Effector CD8-positive, alpha-beta T cell (primary cell): ENCODE measurements around the gene KLHDC10.
A peak's percentile ranks its signal among the peaks of the same experiment; 100 is the strongest.
"Not testable (repeated sequence)": the region's sequence is repeated elsewhere in the genome, so short reads cannot be mapped to it uniquely, and the experiment has no call there.

Experiments
- DNase-seq: peaks from one replicate; lab custom pipeline; 2025; lab: John Stamatoyannopoulos, UW

KLHDC10 gene

DNA sequence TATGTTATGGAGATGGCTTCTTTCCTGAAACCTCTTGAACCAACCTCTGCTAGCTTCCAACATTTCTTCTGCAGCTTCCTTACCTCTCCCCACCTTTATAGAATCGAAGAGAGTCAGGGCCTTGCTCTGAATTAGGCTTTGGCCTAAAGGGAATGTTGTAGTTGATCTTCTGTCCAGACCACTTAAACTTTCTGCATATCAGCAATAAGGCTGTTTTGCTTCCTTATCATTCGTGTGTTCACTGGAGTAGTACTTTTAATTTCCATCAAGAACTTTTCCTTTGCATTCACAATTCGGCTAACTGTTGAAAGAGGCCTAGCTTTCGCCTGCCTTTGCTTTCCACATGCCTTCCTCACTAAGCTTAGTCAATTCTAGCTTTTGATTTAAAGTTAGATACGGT, 48.0 kb downstream of the KLHDC10 start:
- DNase-seq, result no peak

DNA sequence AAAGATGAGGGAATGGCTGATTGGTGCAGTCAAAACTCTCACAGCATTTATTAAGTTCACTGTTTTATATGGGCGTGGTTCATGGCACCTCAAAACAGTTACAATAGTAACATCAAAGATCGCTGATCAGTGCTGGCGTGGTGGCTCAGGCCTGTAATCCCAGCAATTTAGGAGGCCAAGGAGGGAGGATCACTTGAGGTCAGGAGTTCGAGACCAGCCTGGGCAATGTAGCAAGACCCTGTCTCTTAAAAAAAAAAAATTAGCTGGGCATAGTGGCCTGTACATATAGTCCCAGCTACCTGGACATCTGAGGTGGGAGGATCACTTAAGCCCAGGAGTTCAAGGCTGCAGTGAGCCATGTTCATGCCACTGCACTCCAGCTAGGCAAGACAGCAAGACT, 48.5 kb downstream of the KLHDC10 start:
- DNase-seq, result no peak

DNA sequence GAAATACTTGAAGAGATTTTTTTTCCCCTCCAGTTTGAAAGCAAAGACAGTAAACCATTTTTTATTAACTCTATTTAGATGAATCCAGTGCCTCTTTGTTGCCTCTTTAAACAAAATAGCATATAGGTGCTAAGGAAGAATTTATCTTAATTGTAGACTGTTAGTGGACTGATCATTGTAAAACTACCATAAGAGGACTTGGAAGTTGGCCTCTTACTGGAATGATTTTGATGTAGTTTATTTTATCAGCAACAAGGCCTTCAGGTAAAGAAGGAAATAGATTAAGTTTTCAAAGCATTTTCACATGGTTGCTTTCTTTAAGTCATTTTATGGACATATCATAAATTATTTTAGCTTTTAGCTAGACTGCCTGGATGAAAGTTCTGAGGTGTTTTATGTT, 53.2 kb downstream of the KLHDC10 start:
- no peak for DNase-seq

DNA sequence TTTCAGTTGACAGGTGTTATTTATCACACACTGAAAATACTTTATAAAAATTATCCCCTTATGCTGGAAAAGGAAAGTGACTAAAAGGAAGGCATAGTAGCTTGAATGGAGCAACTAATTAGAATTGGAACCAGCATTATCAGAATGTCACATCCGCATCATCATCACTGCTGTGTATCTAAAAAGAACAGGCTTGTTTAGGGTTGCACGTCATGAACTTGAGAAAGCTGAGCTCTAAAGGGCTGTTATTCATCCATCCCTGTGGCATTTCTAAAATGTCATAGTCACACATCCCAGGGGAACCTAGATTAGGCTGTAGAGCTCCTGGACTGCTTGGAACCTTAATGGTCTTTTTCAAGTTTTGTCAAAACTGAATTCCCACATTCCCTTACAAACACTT, 54.4 kb downstream of the KLHDC10 start:
- no peak for DNase-seq

DNA sequence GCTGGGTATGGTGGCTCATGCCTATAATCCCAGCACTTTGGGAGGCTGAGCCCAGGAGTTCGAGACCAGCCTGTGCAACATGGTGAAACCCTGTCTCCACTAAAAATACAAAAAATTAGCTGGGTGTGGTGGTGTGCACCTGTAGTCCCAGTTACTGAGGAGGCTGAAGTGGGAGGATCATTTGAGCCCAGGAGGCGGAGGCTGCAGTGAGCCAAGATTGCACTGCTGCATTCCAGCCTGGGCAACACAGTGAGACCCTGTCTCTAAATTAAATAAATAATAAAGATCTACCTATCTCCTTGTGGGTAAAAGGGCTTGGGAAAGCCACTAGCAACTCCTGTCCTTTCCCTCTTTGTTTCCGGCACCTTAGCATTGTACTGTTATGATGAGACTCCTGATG, 56.5 kb downstream of the KLHDC10 start:
- not testable (repeated sequence) for DNase-seq

DNA sequence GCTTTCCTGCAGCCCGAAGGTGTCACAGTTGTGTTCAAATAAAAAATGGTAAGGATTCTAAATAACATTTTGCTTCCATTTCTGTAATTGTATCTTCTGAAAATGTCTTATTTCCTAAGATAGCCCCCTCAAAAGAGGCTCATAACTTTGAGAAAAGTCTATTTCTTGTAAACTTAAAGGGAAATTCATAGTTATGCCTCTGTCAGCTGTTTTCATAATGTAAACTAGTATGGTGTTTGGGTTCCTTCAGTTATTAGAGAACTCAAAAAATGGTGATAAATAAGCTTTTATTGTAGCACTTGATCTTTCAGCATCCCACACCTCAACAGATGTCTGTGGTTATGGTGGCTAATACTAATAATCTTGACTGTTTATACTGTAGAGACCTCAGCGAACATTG, 57.1 kb downstream of the KLHDC10 start:
- no peak for DNase-seq

DNA sequence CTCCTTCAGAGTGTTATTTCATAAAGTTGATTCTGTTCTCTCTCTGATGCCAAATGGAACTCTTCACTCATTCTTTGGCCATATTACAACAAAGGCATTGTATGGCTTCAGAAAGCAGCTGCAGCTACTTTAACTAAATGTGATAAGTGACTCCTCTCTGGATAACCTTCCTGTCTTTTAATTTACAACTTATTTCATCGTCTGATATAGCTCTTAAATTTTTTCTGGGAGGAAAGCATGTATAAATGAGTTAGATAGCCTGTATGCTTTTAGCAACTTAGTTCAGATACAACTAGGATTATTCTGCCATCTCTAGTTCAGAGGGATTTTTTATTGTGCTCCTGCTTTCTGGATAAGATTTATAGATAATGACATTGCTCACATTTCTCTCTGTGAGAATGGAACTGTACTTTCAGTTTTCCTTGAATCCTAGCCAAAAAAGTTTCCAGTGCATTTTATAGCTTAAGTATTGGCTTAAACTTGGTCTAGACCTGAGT, 57.5 kb downstream of the KLHDC10 start:
- DNase-seq, result no peak

DNA sequence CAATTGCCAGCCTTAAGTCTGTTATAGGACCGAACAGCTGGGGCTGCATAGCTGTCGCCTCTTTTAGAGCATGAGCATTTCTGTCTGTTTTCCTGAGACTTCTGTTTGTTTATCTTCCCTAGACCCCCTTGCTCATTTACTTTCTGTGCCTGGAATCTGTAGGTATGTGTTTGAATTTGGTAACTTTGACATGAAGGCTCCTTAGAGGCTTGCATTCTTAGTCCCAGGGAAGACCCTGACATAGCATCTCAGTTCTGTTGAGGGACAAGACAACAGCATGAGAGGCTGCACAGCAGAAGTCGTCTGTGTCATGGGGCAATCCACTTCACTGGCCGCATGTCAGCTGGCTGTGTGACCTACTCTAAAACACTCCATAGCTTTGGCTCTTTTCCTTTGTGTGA, 58.7 kb downstream of the KLHDC10 start:
- DNase-seq, result no peak

DNA sequence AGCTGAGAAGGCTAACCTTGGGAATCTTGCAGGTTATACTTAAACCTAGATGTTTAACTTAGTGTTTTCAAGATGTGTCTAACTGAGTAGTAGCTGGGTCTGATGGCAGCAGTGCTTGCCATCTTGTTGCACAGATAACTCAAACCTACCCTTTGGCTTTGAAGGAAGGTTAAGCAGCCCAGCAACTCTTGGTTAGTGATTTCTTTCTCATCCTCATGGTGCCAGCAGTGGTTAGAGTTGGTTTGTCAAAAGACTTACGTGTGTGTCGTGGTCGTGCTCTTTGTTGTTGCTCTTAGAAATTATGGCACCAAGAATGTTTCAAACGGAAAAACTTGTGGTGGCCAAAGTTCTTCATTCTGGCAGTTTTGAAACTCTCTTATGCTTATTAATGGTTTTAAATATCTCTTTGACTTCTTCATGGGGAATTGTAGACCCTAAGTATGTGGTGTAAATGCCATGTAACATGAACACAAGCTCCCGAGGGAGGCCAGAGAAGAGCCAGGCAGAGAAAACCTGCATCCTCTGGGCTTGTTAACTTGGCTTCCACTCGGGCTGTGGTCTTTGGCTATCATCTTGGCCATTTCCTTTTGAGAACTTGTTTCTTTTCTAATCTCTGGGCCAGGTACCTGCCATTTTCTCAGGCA, 61.0 kb downstream of the KLHDC10 start:
- DNase-seq, result no peak

DNA sequence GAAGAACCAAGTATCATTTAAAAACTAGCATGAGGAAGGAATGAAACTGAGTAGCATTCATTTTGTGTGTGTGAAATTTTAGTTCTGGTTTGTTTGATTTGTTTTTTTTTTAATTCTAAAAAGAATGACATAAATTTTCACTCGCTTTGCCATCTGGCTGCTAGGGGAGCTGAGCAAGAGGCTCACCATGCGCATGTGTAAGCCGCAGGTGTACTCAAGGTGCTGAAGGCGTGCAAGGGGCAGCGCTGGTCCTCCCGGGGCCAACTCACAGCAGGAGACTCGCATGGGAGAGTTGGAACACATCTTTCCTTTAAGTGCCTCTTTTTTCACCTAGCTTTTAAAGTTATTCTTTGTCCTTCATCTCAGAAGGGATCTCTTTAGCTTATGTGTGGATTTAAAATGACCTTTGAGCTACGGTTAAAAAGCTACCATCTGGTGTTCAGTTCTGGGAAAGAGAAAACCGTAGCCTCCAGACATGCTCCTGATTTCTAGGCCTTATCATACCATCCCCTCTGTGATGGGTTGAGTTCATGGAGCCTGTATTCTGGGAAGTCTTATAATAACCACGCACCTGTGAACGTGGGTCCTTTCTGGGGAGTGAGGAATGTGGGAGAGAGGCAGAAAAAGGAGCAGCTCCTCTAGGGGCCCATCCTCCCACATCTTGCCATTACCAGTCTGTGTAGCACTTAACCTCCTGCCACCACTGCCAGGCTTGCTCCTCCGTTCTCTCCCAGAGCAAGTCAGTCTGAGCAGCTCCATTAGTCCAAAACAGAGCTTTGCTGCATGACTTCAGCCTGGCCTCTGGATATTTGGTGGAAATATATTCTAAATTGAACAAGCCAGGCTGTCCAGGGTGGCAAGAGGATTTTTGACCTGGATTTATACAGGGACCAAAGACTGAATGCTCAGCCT, 61.9 kb downstream of the KLHDC10 start:
- DNase-seq, result no peak

DNA sequence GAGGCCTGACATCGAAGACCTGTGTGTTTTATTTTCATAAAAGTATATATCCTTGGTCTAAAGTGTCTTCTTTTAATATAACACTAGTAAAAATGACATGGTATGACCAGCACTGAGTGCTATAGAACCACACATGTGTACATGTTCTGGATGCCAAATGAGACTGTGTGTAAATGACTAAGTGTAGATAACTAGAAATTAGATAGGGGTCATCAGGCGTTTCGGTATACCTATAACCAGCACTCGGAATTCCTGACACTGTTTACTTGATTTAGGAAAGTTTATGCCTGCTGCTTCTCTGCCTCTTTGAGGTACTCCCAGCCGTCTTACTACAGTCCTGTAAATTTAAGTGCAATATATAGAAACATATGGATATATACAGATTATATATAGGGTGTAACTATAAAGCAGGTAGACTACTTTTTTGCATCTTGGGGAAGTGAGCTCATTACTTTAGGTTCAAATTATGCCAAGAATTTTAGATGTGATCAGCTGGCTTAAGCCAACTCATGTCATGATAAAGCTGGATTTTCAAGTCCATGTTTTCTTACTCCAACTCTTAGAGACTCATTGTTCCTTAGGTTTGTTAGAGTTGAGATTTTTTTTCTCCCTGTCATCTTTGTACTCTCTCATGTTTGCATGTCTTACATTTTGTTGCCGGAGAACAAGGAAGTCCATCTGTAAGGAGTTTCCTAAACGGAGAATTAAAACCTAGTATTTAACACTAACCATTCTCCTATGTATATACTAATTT, 62.9 kb downstream of the KLHDC10 start:
- DNase-seq, result no peak

DNA sequence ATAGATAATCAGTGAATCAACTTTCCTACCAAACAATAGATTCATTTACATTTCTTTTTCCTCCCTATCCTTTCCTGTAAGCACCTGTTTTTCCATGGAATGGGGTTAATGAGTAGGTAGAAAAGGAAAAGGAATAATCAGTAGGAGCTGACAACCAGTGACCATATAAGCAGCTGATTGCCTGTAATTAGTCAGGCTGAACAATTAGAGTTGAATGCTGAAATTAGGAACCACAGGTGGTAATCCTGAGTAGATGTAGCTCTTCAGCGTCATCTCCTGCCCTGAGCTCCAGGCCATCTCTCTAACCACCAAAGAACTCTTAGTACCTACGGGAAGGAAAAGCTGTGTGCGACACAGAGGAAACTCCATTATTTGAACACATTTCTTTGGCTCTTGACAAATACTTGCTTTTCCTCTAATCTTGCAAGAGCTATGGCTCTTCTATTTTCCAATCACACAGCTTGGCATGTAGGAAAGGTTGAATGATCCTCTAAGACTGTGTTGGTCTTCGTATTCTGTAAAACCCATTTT, 63.8 kb downstream of the KLHDC10 start:
- no peak for DNase-seq

DNA sequence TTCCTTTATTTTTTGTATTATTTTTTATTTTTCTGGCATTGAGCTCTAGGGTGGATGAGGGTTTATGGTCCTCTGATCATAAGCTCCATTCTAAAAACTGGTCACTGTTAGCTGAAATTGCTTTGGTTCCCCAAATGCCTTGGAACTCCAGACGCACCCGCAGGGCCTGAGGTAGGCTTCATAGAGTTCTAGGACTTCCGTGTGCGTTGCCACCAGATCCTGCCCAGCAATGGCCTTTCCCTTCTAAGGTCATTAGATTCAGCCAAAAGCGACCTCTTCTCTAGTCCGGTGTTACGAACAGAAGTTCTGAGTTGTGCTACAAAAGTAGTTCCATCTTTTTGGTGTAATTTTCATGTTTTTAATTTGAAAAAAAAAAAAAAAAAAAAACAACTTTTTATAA, 64.4 kb downstream of the KLHDC10 start:
- DNase-seq, result no peak

DNA sequence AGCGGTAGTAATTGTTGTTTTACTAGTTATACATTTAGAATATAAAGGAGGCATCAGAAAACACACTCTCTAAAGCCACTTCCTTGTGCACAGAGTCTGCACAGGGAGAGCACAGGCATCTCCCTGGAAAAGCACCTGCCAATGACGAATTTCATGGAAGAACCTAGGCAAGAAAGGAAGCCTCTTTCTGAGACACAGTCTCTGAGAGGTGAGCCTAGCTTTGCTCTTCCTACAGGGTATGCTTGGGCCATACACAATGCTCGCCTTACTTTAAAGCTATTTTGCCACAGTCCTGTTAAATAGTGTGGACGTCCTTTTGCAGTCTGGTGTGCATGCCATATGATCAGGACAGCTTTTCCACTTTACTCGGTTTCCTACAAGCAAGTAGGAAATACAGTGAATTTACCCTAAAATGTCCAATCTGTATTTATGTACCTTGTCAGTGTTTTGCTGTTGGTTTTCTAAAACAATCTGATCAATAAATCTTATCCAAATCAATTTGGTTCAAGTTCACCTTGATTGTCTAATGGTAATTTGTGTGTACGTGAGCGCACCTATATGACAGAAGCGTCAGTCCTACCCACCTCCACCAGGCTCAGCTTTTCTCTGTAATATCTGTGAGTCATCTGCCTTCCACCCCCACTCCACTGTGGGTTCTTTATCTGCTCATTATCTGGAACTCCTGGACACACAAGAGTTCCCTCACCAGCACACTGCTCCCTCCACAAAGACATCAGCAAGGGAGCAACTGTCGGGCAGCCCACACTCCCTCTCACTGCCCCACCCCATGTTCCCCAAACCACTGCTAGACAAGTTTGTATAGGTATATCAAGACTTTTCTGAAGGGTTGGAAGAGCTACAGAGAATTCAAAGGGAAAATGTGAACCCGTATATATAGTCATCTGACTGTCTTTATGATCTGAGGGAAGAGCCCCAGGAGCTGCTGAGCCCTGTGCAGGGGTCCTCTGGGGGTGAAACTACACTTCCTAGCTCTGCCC, 65.2 kb downstream of the KLHDC10 start:
- DNase-seq, result no peak

DNA sequence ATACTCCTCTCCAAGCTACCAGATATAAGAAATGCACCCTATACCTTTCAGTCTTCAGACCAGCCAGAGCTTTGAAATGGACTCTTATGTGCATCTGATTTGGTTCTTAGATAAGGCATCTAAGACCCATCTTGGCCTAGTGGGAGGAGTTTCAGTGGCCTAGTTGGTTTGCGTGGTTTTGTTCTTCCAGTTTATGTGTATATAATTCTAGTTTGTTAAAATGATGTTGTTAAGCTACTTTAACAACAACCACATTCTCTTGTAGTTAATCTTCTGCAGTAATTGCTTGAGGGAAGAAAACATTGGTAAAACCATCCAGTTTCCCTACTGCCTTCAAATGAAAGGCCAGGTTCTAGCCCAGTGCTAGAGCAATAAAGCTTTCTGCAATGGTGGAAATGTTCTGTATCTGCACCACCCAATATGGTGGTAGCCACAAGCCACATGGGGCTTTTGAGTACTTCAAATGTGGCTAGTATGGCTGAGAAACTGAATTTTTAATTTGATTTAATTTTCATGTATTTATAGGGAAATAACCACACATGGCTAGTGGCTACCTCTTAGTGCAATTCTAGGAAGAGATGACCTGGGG, 66.3 kb downstream of the KLHDC10 start:
- DNase-seq, result no peak

DNA sequence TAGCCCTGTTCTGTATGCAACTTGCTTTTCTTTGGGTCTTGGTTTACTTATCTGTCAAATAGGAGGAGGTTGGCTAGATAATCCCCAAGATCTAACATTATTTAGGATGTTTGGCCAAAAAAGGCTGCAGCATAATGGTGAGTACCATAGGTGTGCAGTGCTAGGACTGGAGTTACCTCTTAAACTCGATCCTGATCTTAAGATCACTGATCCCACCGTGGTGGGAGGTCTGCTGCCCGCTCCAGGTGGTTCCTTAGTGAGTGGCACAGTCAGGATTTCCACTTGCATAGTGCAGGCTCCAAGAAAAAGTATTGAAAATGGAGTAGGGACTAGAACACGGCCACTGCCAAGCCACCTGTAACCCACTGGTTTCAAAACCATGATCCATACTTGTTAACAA, 66.9 kb downstream of the KLHDC10 start:
- no peak for DNase-seq

DNA sequence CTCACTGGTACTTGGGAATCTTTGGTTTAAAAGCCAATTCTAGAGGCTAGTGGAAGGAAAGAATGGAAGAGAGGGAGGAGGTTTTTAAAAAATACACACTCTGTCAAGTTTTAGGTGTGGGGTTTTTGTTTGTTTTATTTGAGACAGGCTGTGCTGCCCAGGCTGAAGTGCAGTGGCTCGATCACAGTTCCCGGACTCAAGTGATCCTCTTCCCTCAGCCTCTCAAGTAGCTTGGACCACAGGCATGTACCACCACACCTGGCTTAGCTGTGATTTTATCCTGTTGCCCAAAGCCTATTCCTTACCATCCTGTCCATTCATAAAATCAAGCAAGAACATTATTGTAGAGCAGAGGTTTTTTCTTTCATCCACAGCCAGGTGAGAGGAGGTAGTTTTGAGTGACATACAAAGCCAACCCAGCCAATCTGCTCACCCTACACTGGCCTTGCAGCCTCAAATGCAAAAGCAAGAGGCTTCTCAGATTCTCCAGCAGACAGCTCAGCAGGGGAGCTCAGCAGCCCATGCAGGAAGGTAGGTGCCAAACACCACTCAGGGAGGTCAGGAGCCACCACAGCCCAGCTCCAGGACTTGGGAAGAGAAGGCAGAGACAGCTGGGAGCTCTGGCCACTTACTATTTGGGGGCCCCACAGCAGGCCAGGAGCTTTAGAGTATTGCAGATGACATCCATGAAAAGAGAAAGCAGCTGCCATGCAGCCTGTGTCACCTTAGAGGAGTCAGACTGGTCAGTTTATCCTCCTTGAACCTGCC, 69.0 kb downstream of the KLHDC10 start:
- no peak for DNase-seq

DNA sequence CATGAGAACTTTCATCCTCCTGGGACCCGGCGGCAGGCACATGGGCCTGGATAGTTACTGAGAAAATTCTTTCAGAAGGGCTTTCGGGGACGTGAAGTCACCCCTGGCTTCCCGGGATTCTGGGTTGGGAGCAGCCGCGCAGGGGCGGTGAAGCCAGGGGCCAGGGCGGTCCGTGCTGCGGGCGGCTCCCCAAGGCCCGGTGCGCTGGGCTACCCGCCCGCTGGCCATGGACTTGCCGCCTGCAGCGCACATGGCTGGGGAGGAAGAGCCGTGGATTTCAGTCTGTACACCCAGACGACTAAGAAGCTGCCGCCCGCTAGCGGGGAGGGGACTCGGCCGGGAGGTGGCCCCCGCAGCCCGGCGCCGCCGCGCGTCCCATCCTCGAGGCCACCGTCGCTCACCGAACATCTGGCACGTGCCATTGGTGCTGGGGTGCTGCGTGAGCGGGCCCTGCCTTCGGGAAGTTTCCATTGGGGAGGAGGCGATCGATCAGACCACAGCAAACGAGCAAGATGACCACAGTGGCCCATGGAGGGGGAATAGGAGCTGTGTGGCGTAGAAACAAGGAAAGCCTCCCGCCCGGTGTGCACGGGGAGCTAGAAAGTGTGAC, 70.3 kb downstream of the KLHDC10 start:
- DNase-seq, result no peak

DNA sequence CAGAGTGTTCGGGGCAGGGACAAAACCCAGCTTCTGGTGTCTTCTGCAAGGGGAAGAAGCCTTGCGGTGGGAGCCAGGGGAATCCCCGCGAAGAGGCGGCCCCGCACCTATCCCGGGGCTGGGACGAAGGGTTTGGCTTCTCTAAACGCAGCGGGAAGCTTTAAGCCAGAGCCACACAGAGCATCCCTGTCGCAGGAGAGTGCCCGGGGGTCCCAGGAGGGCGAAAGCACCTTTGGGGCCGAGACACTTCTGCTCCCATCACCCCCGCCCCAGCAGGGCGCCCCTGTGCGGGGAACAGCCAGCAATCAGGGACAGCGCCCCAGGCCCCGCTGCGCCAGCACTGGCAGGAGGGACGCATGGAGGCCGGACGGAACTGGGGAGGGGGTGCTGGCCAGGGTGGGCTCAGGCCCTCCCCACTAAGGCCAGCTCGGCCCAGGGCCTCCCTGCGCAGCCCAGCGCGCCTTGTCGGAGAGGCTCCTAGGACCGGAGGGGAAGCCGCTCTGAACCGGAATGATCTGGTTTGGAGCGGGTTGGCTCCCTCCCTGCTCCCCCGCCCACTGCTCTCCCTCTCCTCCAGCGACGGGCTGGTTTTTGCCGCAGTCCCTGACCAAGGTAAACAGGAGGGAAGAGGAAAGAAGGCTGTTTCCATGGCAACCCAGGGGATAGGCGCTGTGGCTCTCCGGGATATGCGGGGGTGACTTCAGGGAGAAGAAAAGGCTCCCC, 71.0 kb downstream of the KLHDC10 start:
- DNase-seq, result peak; percentile 12
